Skin of body (tissue), 2 donors: ENCODE measurements around the gene SEMA5A. TPM values are rescaled to one million over a fixed set of nuclear protein-coding genes. Genes with fewer than 3 reads are reported as not detected.
A peak's percentile ranks its signal among the peaks of the same experiment; 100 is the strongest.

ENCODE experiments used
- DNase-seq: peaks from one replicate; lab custom pipeline; 2025; lab: John Stamatoyannopoulos, UW
- total RNA-seq: library from RNA; depleted of rRNA; stranded (reverse); fragments of >200 nt; gene quantifications from one replicate; pipeline ENCODE4 v1.2.3, GENCODE V29; 2014

SEMA5A gene
- total RNA-seq, 1 donor from 2014 or later = 31.5 TPM

- no peak for DNase-seq
Measured at GRCh38 chr5:9222054-9222976, 323.6 kb downstream of the SEMA5A start.

- DNase-seq = no peak
Measured at GRCh38 chr5:9218358-9218757, 327.5 kb downstream of the SEMA5A start.

GRCh38 chr5:9212605-9213004 lies 333.3 kb downstream of the SEMA5A start:
- DNase-seq = no peak

- no peak for DNase-seq
Measured at GRCh38 chr5:9209846-9210492, 335.9 kb downstream of the SEMA5A start.

- DNase-seq = peak; percentile 14
Measured at GRCh38 chr5:9207817-9208418, 338.0 kb downstream of the SEMA5A start.

GRCh38 chr5:9202636-9203035 lies 343.2 kb downstream of the SEMA5A start:
- DNase-seq = no peak

GRCh38 chr5:9201761-9202160 lies 344.1 kb downstream of the SEMA5A start:
- no peak for DNase-seq

GRCh38 chr5:9201011-9201410 lies 344.9 kb downstream of the SEMA5A start:
- DNase-seq = no peak

- no peak for DNase-seq
Measured at GRCh38 chr5:9198394-9198793, 347.5 kb downstream of the SEMA5A start.

GRCh38 chr5:9197881-9198260 lies 348.0 kb downstream of the SEMA5A start:
- DNase-seq = no peak

GRCh38 chr5:9196403-9197227 lies 349.3 kb downstream of the SEMA5A start:
- DNase-seq = no peak

- DNase-seq = peak; percentile 43
Measured at GRCh38 chr5:9194509-9194908, 351.4 kb downstream of the SEMA5A start.

GRCh38 chr5:9192266-9192665 lies 353.6 kb downstream of the SEMA5A start:
- DNase-seq = no peak

GRCh38 chr5:9189681-9190080 lies 356.2 kb downstream of the SEMA5A start:
- DNase-seq = no peak

- no peak for DNase-seq
Measured at GRCh38 chr5:9188956-9189355, 356.9 kb downstream of the SEMA5A start.

GRCh38 chr5:9188131-9188530 lies 357.7 kb downstream of the SEMA5A start:
- DNase-seq = no peak

GRCh38 chr5:9187614-9188013 lies 358.3 kb downstream of the SEMA5A start:
- DNase-seq = no peak

- no peak for DNase-seq
Measured at GRCh38 chr5:9186069-9186468, 359.8 kb downstream of the SEMA5A start.

GRCh38 chr5:9183992-9184391 lies 361.9 kb downstream of the SEMA5A start:
- no peak for DNase-seq

- DNase-seq = no peak
Measured at GRCh38 chr5:9182899-9183695, 362.8 kb downstream of the SEMA5A start.

GRCh38 chr5:9176641-9177040 lies 369.2 kb downstream of the SEMA5A start:
- DNase-seq = no peak
